HAP-1 (cell line): ENCODE measurements around the gene SFTPA2.
"Not testable (repeated sequence)": the region's sequence is repeated elsewhere in the genome, so short reads cannot be mapped to it uniquely, and the experiment has no call there.

Source experiments
- DNase-seq, 2 experiments: peaks; one replicate each; pipeline ENCODE4 v3.0.0-alpha.2; 2016 to 2020; ENCODE audit warnings: low spot score in 2 of 2
- H3K27me3 ChIP-seq: fragments of 250-450 bp; sonication (Bioruptor Pico); 2 replicates; pipeline ENCODE4 v1.5.1; 2020; ENCODE audit warnings: low read depth, mild to moderate bottlenecking, moderate library complexity
- H3K36me3 ChIP-seq: fragments of 250-450 bp; sonication (Bioruptor Pico); replicated peaks from 2 replicates; pipeline ENCODE4 v1.5.1; 2020; ENCODE audit warnings: mild to moderate bottlenecking
- H3K4me1 ChIP-seq: fragments of 250-450 bp; sonication (Bioruptor Pico); 2 replicates; pipeline ENCODE4 v1.5.1; 2020; ENCODE audit warnings: mild to moderate bottlenecking
- H3K4me3 ChIP-seq: fragments of 250-450 bp; sonication (Bioruptor Pico); 2 replicates; pipeline ENCODE4 v1.5.1; 2020; ENCODE audit warnings: mild to moderate bottlenecking, moderate library complexity
- H3K9me3 ChIP-seq: fragments of 250-450 bp; sonication (Bioruptor Pico); 2 replicates; pipeline ENCODE4 v1.5.1; 2020; ENCODE audit warnings: mild to moderate bottlenecking, moderate library complexity
- in situ Hi-C: fragments of 300-500 bp; cut with MboI; formaldehyde crosslinking; loops from 3 replicates; pipeline ENCODE4 v1.14.3; 2020; ENCODE audit warnings: low sequenced_read_pairs, inconsistent platforms, mixed read lengths

Gene SFTPA2

GRCh38 chr10:79583488-79584024, 23.3 kb upstream of the SFTPA2 start:
- H3K4me3 ChIP-seq = no peak overlapping the region
- no peaks in the 10 kb centered on the region for H3K36me3 ChIP-seq
- H3K4me1 ChIP-seq = no peaks in the 10 kb centered on the region
- in situ Hi-C loops = no loop called here
- H3K9me3 ChIP-seq = no peaks in the 10 kb centered on the region
- DNase-seq = no peak
- H3K27me3 ChIP-seq = peaks cover 10% of the 10 kb centered on the region

DNA sequence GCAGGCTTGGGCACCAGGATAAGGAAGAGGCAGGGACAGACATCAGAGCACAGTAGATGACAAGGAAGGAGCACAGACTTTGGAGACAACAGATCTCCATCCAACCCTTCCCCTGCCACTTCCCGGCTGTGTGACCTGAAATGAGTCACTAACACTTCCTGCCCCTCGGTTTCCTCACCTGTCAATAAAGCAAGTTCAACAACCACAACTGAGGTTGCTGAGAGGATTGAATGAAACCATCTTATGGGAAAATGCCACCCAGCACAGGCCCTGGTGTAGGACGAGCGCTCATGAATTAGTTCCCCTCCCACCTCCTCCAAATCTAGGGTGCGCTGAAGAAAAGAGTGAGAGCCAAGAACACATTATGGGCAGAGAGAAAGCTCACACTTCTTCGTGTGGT, 22.7 kb upstream of the SFTPA2 start:
- in situ Hi-C loops = not testable (repeated sequence)

GRCh38 chr10:79582096-79582495, 21.9 kb upstream of the SFTPA2 start:
- in situ Hi-C loops = no loop called here
- Histone ChIP-seq H3K27me3 (peaks cover 21% of the 10 kb centered on the region), H3K4me1 (no peaks in the 10 kb centered on the region), H3K36me3 (no peaks in the 10 kb centered on the region), H3K4me3 (no peak overlapping the region), H3K9me3 (no peaks in the 10 kb centered on the region)
- DNase-seq = no peak

More for the DNA sequence above, 22.7 kb upstream of the SFTPA2 start:
- not testable (repeated sequence) for H3K4me3 ChIP-seq, H3K4me1 ChIP-seq, H3K36me3 ChIP-seq, DNase-seq, H3K9me3 ChIP-seq
- H3K27me3 ChIP-seq = peaks cover 16% of the 10 kb centered on the region

DNA sequence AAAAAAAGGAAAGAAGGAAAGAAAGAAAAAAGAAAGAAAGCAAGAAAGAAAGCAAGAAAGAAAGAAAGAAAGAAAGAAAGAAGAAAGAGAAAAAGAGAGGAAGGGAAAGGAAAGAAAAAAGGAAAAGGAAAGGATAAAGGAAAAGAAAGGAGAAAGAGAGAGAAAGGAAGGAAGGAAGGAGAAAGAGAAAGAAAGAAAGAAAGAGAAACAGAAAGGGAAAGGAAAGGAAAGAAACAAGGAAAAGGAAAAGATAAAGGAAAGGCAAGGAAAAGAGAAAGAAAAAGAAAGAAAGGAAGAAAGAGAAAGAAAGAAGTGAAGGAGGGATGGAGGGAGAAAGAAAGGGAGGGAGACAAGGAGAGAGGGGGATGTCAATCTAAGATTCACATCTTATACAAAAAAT, 20.8 kb upstream of the SFTPA2 start:
- Histone ChIP-seq H3K9me3 (no peaks in the 10 kb centered on the region), H3K36me3 (no peaks in the 10 kb centered on the region), H3K4me1 (no peaks in the 10 kb centered on the region), H3K27me3 (peaks cover 21% of the 10 kb centered on the region), H3K4me3 (no peak overlapping the region)
- in situ Hi-C loops = no loop called here
- DNase-seq = no peak

GRCh38 chr10:79579361-79579760, 19.2 kb upstream of the SFTPA2 start:
- DNase-seq = no peak
- no peaks in the 10 kb centered on the region for H3K4me1 ChIP-seq
- no peaks in the 10 kb centered on the region for H3K9me3 ChIP-seq
- no peak overlapping the region for H3K4me3 ChIP-seq
- peaks cover 21% of the 10 kb centered on the region for H3K27me3 ChIP-seq
- in situ Hi-C loops = no loop called here
- no peaks in the 10 kb centered on the region for H3K36me3 ChIP-seq

DNA sequence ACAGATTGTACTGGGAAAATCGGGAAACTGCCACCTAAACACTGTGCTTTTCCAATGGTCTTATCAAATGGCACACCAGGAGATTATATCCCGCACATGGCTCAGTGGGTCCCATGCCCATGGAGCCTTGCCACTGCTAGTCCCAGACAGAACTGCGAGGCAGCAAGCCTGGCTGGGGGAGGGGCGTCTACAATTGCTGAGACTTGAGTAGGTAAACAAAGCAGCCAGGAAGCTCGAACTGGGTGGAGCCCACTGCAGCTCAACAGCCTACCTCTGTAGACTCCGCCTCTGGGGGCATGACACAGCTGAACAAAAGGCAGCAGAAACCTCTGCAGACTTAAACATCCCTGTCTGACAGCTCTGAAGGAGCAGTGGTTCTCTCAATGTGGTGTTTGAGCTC, 10.4 kb upstream of the SFTPA2 start:
- in situ Hi-C loops, H3K4me1 ChIP-seq, H3K4me3 ChIP-seq, H3K36me3 ChIP-seq, H3K9me3 ChIP-seq, H3K27me3 ChIP-seq: not testable (repeated sequence)
- DNase-seq = peak in 1 of 2 experiments; percentile 19

DNA sequence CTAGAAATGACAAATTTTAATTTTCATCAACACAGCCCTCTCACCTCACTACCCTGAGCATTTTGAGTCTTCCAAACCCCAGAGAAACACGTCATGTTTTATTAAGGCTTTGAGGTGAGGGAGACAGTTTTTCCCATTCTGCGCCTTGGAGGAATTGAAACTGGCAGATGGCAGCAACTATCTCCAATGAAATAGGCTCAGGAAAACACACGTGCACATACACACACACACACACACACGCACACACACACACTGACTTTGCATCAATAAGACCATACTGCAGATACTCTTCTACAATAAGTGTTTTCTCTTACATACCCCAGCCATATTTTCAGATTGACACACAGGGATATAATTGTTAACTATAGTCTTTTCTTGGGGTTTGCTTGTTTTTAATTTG, 3.2 kb upstream of the SFTPA2 start:
- Histone ChIP-seq H3K27me3 (0 out of 2 replicates have a peak, but pooled peaks cover 2% of the 10 kb centered on the region), H3K4me3 (no peak overlapping the region), H3K9me3 (no peaks in the 10 kb centered on the region), H3K36me3 (no peaks in the 10 kb centered on the region), H3K4me1 (no peaks in the 10 kb centered on the region; the same call in 1 of the 2 replicates)
- DNase-seq = no peak
- in situ Hi-C loops = loop anchor here (5.0 kb wide), 1 partner anchor 364 kb away; no protein-coding TSS in a partner anchor

DNA sequence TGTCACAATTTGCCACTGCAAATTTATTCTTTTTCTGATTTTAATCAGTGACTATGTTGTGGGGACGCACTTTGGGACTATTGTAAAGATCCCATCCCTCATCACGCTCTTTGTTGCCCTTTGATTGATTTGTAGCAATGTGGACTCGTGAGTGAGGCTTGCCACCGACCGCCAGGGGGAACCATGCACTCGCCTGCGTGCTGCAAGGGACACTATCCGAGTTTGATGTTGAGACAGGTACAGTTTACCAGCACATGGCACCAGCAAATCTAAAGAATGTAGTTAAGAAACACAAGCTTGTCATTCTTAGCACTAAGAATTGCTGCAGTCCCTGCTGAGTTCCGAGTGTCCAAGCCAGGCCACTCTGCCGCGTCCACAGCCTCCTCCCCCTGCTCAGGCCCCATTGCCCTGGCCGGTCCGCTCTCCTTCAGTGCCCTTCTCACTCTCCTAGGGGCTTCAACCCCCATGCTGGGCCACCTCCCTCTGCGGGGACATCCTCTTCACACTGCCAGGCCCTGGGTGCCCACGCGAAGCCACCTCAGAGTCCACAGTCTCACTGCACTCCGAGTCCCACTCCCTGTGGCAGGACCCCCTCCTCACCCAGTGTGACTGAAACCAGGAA, 2.0 kb upstream of the SFTPA2 start:
- Histone ChIP-seq H3K9me3 (no peaks in the 10 kb centered on the region), H3K36me3 (no peaks in the 10 kb centered on the region), H3K4me1 (no peaks in the 10 kb centered on the region; the same call in 1 of the 2 replicates), H3K4me3 (no peak overlapping the region), H3K27me3 (no peaks in the 10 kb centered on the region)
- in situ Hi-C loops = loop anchor here (5.0 kb wide), 1 partner anchor 365 kb away; no protein-coding TSS in a partner anchor
- peak; percentile 62 to 85 for DNase-seq

GRCh38 chr10:79561257-79561656, 1.1 kb upstream of the SFTPA2 start:
- no peaks in the 10 kb centered on the region for H3K9me3 ChIP-seq
- in situ Hi-C loops = loop anchor here (5.0 kb wide), 1 partner anchor 366 kb away; no protein-coding TSS in a partner anchor
- DNase-seq = no peak
- no peak overlapping the region for H3K4me3 ChIP-seq
- H3K27me3 ChIP-seq = no peaks in the 10 kb centered on the region
- H3K4me1 ChIP-seq = no peaks in the 10 kb centered on the region; the same call in 1 of the 2 replicates
- no peaks in the 10 kb centered on the region for H3K36me3 ChIP-seq

DNA sequence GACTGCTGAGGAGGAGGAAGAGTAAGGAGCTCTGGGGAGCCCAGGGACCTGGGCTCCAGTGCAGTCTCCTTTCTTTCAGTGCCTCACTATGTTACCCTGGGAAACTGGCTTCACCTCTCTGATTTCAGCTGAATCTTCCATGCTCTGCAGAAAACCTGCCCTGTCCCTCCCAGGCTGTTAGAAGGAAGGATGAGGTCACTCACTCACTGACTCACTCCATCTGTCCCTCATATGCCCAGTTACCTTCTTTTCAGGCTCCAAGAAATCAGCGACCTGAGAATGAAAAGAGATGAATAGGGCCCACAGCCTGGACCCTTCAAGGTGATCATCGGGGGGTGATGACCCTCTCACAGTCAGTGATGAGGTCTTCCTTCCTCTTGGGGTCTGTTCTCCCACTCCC, 481 bp downstream of the SFTPA2 start:
- H3K36me3 ChIP-seq = no peaks in the 10 kb centered on the region
- no peak for DNase-seq
- no peaks in the 10 kb centered on the region for H3K27me3 ChIP-seq
- in situ Hi-C loops = loop anchor here (5.0 kb wide), 1 partner anchor 368 kb away; no protein-coding TSS in a partner anchor
- H3K4me1 ChIP-seq = no peaks in the 10 kb centered on the region
- H3K9me3 ChIP-seq = no peaks in the 10 kb centered on the region
- H3K4me3 ChIP-seq = no peak overlapping the region

- H3K4me1 ChIP-seq, H3K4me3 ChIP-seq, in situ Hi-C loops, H3K9me3 ChIP-seq, H3K36me3 ChIP-seq, H3K27me3 ChIP-seq, DNase-seq: not testable (repeated sequence)
Observed at GRCh38 chr10:79556961-79557360, 3.2 kb downstream of the SFTPA2 start.

GRCh38 chr10:79555354-79556309, 4.6 kb downstream of the SFTPA2 start:
- DNase-seq = no peak
- H3K36me3 ChIP-seq = no peaks in the 10 kb centered on the region
- no peaks in the 10 kb centered on the region for H3K9me3 ChIP-seq
- no peak overlapping the region for H3K4me3 ChIP-seq
- H3K4me1 ChIP-seq = no peaks in the 10 kb centered on the region
- peaks cover 3% of the 10 kb centered on the region; the same call in 1 of the 2 replicates for H3K27me3 ChIP-seq
- in situ Hi-C loops = no loop called here

GRCh38 chr10:79552143-79552542, 8.1 kb downstream of the SFTPA2 start:
- peaks cover 3% of the 10 kb centered on the region; the same call in 1 of the 2 replicates for H3K27me3 ChIP-seq
- H3K9me3 ChIP-seq = no peaks in the 10 kb centered on the region
- no peak for DNase-seq
- no peaks in the 10 kb centered on the region for H3K36me3 ChIP-seq
- no peak overlapping the region for H3K4me3 ChIP-seq
- in situ Hi-C loops = no loop called here
- no peaks in the 10 kb centered on the region for H3K4me1 ChIP-seq

DNA sequence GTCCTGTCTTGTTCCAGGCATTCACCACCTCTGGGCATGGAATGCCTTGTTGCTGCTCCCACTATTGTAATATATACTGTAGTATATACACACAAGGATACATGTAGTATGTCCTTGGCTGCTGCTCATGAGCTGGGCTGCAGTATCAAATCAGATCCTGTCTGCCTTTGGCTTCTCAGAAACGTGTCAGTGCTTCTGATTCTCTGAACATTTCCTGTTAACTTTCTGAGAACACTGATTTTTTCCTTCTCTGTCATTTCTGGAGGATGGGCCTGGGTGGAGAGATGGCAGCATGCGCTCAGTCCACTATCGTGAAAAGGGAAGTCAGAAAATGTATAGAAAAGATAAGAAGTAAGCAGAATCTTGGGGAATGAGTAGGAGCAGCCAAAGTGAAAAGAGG, 12.2 kb downstream of the SFTPA2 start:
- in situ Hi-C loops = no loop called here
- Histone ChIP-seq H3K9me3 (no peaks in the 10 kb centered on the region), H3K4me1 (no peaks in the 10 kb centered on the region), H3K4me3 (no peak overlapping the region), H3K27me3 (peaks cover 3% of the 10 kb centered on the region; the same call in 1 of the 2 replicates), H3K36me3 (no peaks in the 10 kb centered on the region)
- no peak for DNase-seq
